GM23338 (cell line): ENCODE data around the gene GHRL. TPM values are rescaled to one million over a fixed set of nuclear protein-coding genes. Genes with fewer than 3 reads are reported as not detected.
"Not testable (repeated sequence)": the region's sequence is repeated elsewhere in the genome, so short reads cannot be mapped to it uniquely, and the experiment has no call there.

Experiments used
- ATAC-seq: fragments of 200-7000 bp; cut with Tn5 transposase; 3 replicates; pipeline ENCODE4 v1.9.1; 2020
- DNase-seq: peaks from one replicate; pipeline ENCODE4 v3.0.0-alpha.2; 2015; ENCODE audit warnings: low spot score
- H2AFZ ChIP-seq: fragments of 200-600 bp; sonication (generic); 2 replicates; pipeline ENCODE4 v1.8.0; 2016; ENCODE audit warnings: antibody characterized with exemption, mild to moderate bottlenecking, moderate library complexity
- H3F3A ChIP-seq: fragments of 200-600 bp; sonication (generic); replicated peaks from 2 replicates; pipeline ENCODE4 v1.8.0; 2017; ENCODE audit warnings: antibody characterized with exemption, mixed run types, low read depth
- H3K27ac ChIP-seq: fragments of 200-600 bp; sonication (generic); 2 replicates; pipeline ENCODE4 v1.6.1; 2016; ENCODE audit warnings: low read depth
- H3K27me3 ChIP-seq: fragments of 200-600 bp; sonication (generic); 2 replicates; pipeline ENCODE4 v1.8.0; 2016; ENCODE audit warnings: mild to moderate bottlenecking, mixed run types, moderate library complexity; ENCODE audit not compliant: insufficient read depth
- H3K36me3 ChIP-seq: fragments of 200-600 bp; sonication (generic); 2 replicates; pipeline ENCODE4 v1.8.0; 2016; ENCODE audit warnings: mild to moderate bottlenecking; ENCODE audit not compliant: insufficient read depth
- H3K4me1 ChIP-seq: fragments of 200-600 bp; sonication (generic); 2 replicates; pipeline ENCODE4 v1.8.0; 2016; ENCODE audit warnings: mild to moderate bottlenecking, moderate library complexity; ENCODE audit not compliant: insufficient read depth
- H3K4me2 ChIP-seq: fragments of 200-600 bp; sonication (generic); 2 replicates; pipeline ENCODE4 v1.7.1; 2017; ENCODE audit warnings: mixed run types
- H3K4me3 ChIP-seq: fragments of 200-600 bp; sonication (generic); 2 replicates; pipeline ENCODE4 v1.6.1; 2016; ENCODE audit warnings: mixed run types
- H3K79me2 ChIP-seq: fragments of 200-600 bp; sonication (generic); replicated peaks from 2 replicates; pipeline ENCODE4 v1.8.0; 2017; ENCODE audit warnings: mild to moderate bottlenecking; ENCODE audit not compliant: insufficient read depth
- H3K9me2 ChIP-seq: fragments of 200-600 bp; sonication (generic); 2 replicates; pipeline ENCODE4 v1.8.0; 2017; ENCODE audit not compliant: insufficient read depth
- H4K20me1 ChIP-seq: fragments of 200-600 bp; sonication (generic); replicated peaks from 2 replicates; pipeline ENCODE4 v1.8.0; 2017; ENCODE audit warnings: mild to moderate bottlenecking; ENCODE audit not compliant: insufficient read depth
- H3K27ac Mint-ChIP-seq: 2 replicates; pipeline ENCODE4 v1.8.0; 2020; ENCODE audit warnings: inconsistent platforms, mild to moderate bottlenecking, moderate library complexity, mixed read lengths
- H3K27me3 Mint-ChIP-seq: 3 replicates; pipeline ENCODE4 v1.8.0; 2022; ENCODE audit warnings: low read depth, mild to moderate bottlenecking, moderate library complexity, mixed read lengths, inconsistent platforms; ENCODE audit not compliant: insufficient read depth, poor library complexity
- H3K36me3 Mint-ChIP-seq: 3 replicates; pipeline ENCODE4 v1.8.0; 2021; ENCODE audit warnings: low read depth, mild to moderate bottlenecking, inconsistent platforms, moderate library complexity, mixed read lengths
- H3K4me1 Mint-ChIP-seq: 3 replicates; pipeline ENCODE4 v1.8.0; 2020; ENCODE audit warnings: mild to moderate bottlenecking, inconsistent platforms, mixed read lengths
- H3K4me3 Mint-ChIP-seq: 3 replicates; pipeline ENCODE4 v1.8.0; 2021; ENCODE audit warnings: moderate library complexity, mild to moderate bottlenecking, inconsistent platforms, mixed read lengths
- H3K9me3 Mint-ChIP-seq: 3 replicates; pipeline ENCODE4 v1.8.0; 2020; ENCODE audit warnings: moderate library complexity, mild to moderate bottlenecking, inconsistent platforms, mixed read lengths
- CREB1 ChIP-seq: fragments of 250-450 bp; sonication (Bioruptor Pico); IDR thresholded peaks from 2 replicates; pipeline ENCODE4 v1.5.0; 2020; ENCODE audit warnings: low read depth, mild to moderate bottlenecking, moderate library complexity
- CTCF ChIP-seq, 2 experiments: fragments of 200-600 bp in 1 of 2; sonication (generic) in 1 of 2; conservative IDR thresholded peaks; 2 replicates each; pipeline versions ENCODE4 v1.5.1 to v1.6.1; 2016 to 2017; ENCODE audit warnings: antibody characterized with exemption in 2 of 2, low read depth in 2 of 2, mild to moderate bottlenecking in 2 of 2, moderate library complexity in 1 of 2
- ETS1 ChIP-seq: IDR thresholded peaks from 2 replicates; pipeline ENCODE4 v1.6.1; 2016; ENCODE audit warnings: antibody characterized with exemption
- EZH2 ChIP-seq: fragments of 200-600 bp; sonication (generic); IDR thresholded peaks from one replicate; pipeline ENCODE4 v1.8.0; 2017; ENCODE audit warnings: antibody characterized with exemption, mild to moderate bottlenecking, low read depth; ENCODE audit not compliant: unreplicated experiment
- JUNB ChIP-seq: IDR thresholded peaks from one replicate; pipeline ENCODE4 v1.6.1; 2016; ENCODE audit warnings: antibody characterized with exemption; ENCODE audit not compliant: unreplicated experiment
- NANOG ChIP-seq: IDR thresholded peaks from 2 replicates; pipeline ENCODE4 v1.6.1; 2016; ENCODE audit warnings: antibody characterized with exemption, borderline replicate concordance
- POLR2AphosphoS5 ChIP-seq: IDR thresholded peaks from 2 replicates; pipeline ENCODE4 v1.6.1; 2016; ENCODE audit warnings: antibody characterized with exemption, low read depth
- ZNF114 ChIP-seq: fragments of 250-450 bp; sonication (Bioruptor Pico); IDR thresholded peaks from 2 replicates; pipeline ENCODE4 v1.5.0; 2020; ENCODE audit warnings: mild to moderate bottlenecking, moderate library complexity
- ZNF331 ChIP-seq: fragments of 250-450 bp; sonication (Bioruptor Pico); IDR thresholded peaks from 2 replicates; pipeline ENCODE4 v1.5.0; 2020; ENCODE audit warnings: low read depth, mild to moderate bottlenecking, moderate library complexity
- polyA plus RNA-seq: library from polyadenylated mRNA; unstranded; fragments of >200 nt; fragmentation: Nextera tagmentation; extraction: Ambion mirVana; gene quantifications from 2 replicates; pipeline ENCODE4 v1.2.1, GENCODE V29; 2016
- total RNA-seq: library from RNA; depleted of rRNA; stranded (reverse); fragments of >200 nt; shearing (Covaris generic); gene quantifications from 2 replicates; pipeline ENCODE4 v1.2.3, GENCODE V29; 2014
- TF ChIP-seq, protein P1 (sequence below): IDR thresholded peaks from one replicate; pipeline ENCODE4 v1.6.1; 2018; ENCODE audit warnings: antibody characterized with exemption; ENCODE audit not compliant: unreplicated experiment

Gene GHRL
- total and polyA plus RNA-seq, 2 experiments from 2014 or later = 0.78 TPM; not detected in 1

GRCh38 chr3:10299679-10300078, 6.9 kb upstream of the GHRL start (continued):
- TF ChIP-seq, protein P1, sequence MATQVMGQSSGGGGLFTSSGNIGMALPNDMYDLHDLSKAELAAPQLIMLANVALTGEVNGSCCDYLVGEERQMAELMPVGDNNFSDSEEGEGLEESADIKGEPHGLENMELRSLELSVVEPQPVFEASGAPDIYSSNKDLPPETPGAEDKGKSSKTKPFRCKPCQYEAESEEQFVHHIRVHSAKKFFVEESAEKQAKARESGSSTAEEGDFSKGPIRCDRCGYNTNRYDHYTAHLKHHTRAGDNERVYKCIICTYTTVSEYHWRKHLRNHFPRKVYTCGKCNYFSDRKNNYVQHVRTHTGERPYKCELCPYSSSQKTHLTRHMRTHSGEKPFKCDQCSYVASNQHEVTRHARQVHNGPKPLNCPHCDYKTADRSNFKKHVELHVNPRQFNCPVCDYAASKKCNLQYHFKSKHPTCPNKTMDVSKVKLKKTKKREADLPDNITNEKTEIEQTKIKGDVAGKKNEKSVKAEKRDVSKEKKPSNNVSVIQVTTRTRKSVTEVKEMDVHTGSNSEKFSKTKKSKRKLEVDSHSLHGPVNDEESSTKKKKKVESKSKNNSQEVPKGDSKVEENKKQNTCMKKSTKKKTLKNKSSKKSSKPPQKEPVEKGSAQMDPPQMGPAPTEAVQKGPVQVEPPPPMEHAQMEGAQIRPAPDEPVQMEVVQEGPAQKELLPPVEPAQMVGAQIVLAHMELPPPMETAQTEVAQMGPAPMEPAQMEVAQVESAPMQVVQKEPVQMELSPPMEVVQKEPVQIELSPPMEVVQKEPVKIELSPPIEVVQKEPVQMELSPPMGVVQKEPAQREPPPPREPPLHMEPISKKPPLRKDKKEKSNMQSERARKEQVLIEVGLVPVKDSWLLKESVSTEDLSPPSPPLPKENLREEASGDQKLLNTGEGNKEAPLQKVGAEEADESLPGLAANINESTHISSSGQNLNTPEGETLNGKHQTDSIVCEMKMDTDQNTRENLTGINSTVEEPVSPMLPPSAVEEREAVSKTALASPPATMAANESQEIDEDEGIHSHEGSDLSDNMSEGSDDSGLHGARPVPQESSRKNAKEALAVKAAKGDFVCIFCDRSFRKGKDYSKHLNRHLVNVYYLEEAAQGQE = no peak
- TF ChIP-seq CREB1 (no peak), ZNF114 (CRISPR knock-in tag) (no peak), NANOG (no peak), ETS1 (no peak), POLR2AphosphoS5 (no peak), CTCF (conservative IDR thresholded peaks at IDR 0.05; ENCODE audit: low read depth in 2 of 2) (no peak), JUNB (no peak), ZNF331 (CRISPR knock-in tag) (no peak)

DNA sequence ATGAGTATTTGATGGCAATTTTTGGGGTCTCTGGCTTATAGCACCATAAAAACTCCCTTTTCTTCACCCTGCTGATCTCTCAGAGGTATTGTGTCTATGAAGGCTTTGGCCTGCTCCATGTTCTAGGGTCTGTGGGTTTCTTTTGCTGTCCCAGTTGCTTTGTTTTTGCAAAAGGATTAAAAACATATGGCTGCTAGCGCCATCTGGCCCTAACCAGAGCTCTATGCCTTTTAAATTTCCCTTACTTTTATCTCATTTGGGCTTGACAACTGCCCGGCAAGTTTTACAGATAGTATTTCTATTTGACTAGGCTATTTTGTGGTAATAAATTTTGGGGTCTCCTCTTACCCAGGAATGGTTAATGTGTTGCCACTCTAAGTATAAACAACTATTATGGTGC, 6.4 kb upstream of the GHRL start:
- Histone ChIP-seq H4K20me1 (no peaks in the 10 kb centered on the region; the same call in 1 of the 2 replicates), H3K4me3 (no peak overlapping the region), H3K4me1 (no peaks in the 10 kb centered on the region), H3K27me3 (no peaks in the 10 kb centered on the region), H3K4me2 (no peak overlapping the region), H3K9me2 (no peaks in the 10 kb centered on the region), H3F3A (0 out of 2 replicates have a peak, but pooled peaks cover 3% of the 10 kb centered on the region), H3K27ac (peak overlapping the region; percentile 57; the same call in 1 of the 2 replicates), H2AFZ (no peak overlapping the region), H3K36me3 (peaks cover 35% of the 10 kb centered on the region), H3K79me2 (no peaks in the 10 kb centered on the region; the same call in 1 of the 2 replicates)
- DNase-seq = no peak
- ATAC-seq = no peak
- Mint-ChIP-seq H3K4me3 (no peak overlapping the region), H3K4me1 (no peaks in the 10 kb centered on the region), H3K9me3 (no peaks in the 10 kb centered on the region; the same call in 2 of the 3 replicates), H3K36me3 (peaks cover 59% of the 10 kb centered on the region), H3K27ac (no peak overlapping the region), H3K27me3 (peaks cover 7% of the 10 kb centered on the region)
- peak; percentile 26 to 31; a peak in 3 of 4 replicates for TF ChIP-seq CTCF (conservative IDR thresholded peaks at IDR 0.05; ENCODE audit: low read depth in 2 of 2)
- no peak for TF ChIP-seq EZH2

DNA sequence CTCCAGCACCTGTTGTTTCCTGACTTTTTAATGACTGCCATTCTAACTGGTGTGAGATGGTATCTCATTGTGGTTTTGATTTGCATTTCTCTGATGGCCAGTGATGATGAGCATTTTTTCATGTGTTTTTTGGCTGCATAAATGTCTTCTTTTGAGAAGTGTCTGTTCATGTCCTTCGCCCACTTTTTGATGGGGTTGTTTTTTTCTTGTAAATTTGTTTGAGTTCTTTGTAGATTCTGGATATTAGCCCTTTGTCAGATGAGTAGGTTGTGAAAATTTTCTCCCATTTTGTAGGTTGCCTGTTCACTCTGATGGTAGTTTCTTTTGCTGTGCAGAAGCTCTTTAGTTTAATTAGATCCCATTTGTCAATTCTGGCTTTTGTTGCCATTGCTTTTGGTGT, 5.3 kb upstream of the GHRL start:
- not testable (repeated sequence) for DNase-seq, H3K27me3 ChIP-seq, H3K4me1 Mint-ChIP-seq, H3K4me2 ChIP-seq, H2AFZ ChIP-seq, H3K27ac Mint-ChIP-seq, H3K4me3 ChIP-seq, H3K27ac ChIP-seq, H3K9me2 ChIP-seq, H3K9me3 Mint-ChIP-seq, H3K4me1 ChIP-seq, ATAC-seq, H4K20me1 ChIP-seq, H3K79me2 ChIP-seq, H3F3A ChIP-seq, H3K4me3 Mint-ChIP-seq, H3K27me3 Mint-ChIP-seq
- H3K36me3 Mint-ChIP-seq = peaks cover 48% of the 10 kb centered on the region
- H3K36me3 ChIP-seq = peaks cover 24% of the 10 kb centered on the region
